Mammary epithelial cell (primary cell): ENCODE results near the gene TOMM70.

ENCODE experiments used
- CTCF ChIP-seq, 2 donors: IDR thresholded peaks in 1 of 2; conservative IDR thresholded peaks in 1 of 2; 2 replicates each; pipeline ENCODE4 v1.5.1; 2011 to 2012; ENCODE audit warnings: inconsistent platforms in 2 of 2, low read length in 2 of 2, mild to moderate bottlenecking in 2 of 2, control low read depth in 1 of 2, low read depth in 1 of 2; ENCODE audit not compliant: insufficient read depth in 1 of 2; ENCODE audit errors: extremely low read depth in 1 of 2
- EZH2 ChIP-seq: IDR thresholded peaks from 2 replicates; pipeline ENCODE4 v1.6.1; 2012; ENCODE audit warnings: low read length, inconsistent platforms, borderline replicate concordance

GRCh38 chr3:100438623-100438974, 37.7 kb upstream of the TOMM70 start:
- TF ChIP-seq CTCF (conservative IDR thresholded peaks at IDR 0.05 in 1 of 2, IDR thresholded peaks at IDR 0.05 in 1 of 2; ENCODE audit: extremely low read depth in 1 of 2, insufficient read depth in 1 of 2, low read depth in 1 of 2, low read length in 2 of 2) (no peak), EZH2 (no peak)
